Breast epithelium (tissue), 3 donors: ENCODE results near the gene GRIK3.

Source experiments
- CTCF ChIP-seq, 3 donors: fragments of 450-650 bp; IDR thresholded peaks; one replicate each; pipeline ENCODE4 v1.5.1; 2016 to 2017; ENCODE audit warnings: antibody characterized with exemption in 3 of 3, mild to moderate bottlenecking in 3 of 3, moderate library complexity in 3 of 3
- POLR2A ChIP-seq: fragments of 450-650 bp; IDR thresholded peaks from one replicate; pipeline ENCODE4 v1.6.1; 2016; ENCODE audit warnings: antibody characterized with exemption, mild to moderate bottlenecking, moderate library complexity
- POLR2AphosphoS5 ChIP-seq, 3 donors: sonication (generic); formaldehyde crosslinking; IDR thresholded peaks; one replicate each; pipeline ENCODE4 v1.6.1; 2017; ENCODE audit warnings: antibody characterized with exemption in 3 of 3

- TF ChIP-seq POLR2A: no peak
- no peak for TF ChIP-seq CTCF (IDR thresholded peaks at IDR 0.05)
- no peak for TF ChIP-seq POLR2AphosphoS5 (IDR thresholded peaks at IDR 0.05)
Observed at GRCh38 chr1:36857754-36858153, 176.6 kb downstream of the GRIK3 start.
